HG03432 (cell line): ENCODE results near the gene HMGN4.
"Not testable (repeated sequence)": the region's sequence is repeated elsewhere in the genome, so short reads cannot be mapped to it uniquely, and the experiment has no call there.

Experiments
- ATAC-seq: cut with Tn5 transposase; IDR thresholded peaks from one replicate; pipeline ENCODE4 v1.9.1; 2021; ENCODE audit warnings: mild to moderate bottlenecking, moderate library complexity; ENCODE audit not compliant: unreplicated experiment

The HMGN4 gene

GRCh38 chr6:26537846-26538571, at the start of gene HMGN4:
Gene HMGN4, plus strand, starts transcription at chr6:26538366. Its CDS starts 6,841 bp downstream, at chr6:26545207.
- ATAC-seq: peak; percentile 58

- ATAC-seq: no peak
These were observed 47.9 kb upstream of the HMGN4 start for GRCh38 chr6:26489996-26490964.

GRCh38 chr6:26491604-26492003, 46.6 kb upstream of the HMGN4 start:
- ATAC-seq: no peak

- no peak for ATAC-seq
These were observed 44.9 kb upstream of the HMGN4 start for GRCh38 chr6:26493258-26493657.

GRCh38 chr6:26494117-26494516, 44.0 kb upstream of the HMGN4 start:
- no peak for ATAC-seq

- no peak for ATAC-seq
These were observed 42.9 kb upstream of the HMGN4 start for GRCh38 chr6:26495281-26495680.

GRCh38 chr6:26497610-26498009, 40.6 kb upstream of the HMGN4 start:
- ATAC-seq: no peak

- no peak for ATAC-seq
These were observed 38.1 kb upstream of the HMGN4 start, which contains the start of gene BTN1A1 for GRCh38 chr6:26500102-26500501. Gene BTN1A1, plus strand, starts transcription at chr6:26500303. Its CDS starts 984 bp downstream, at chr6:26501287.

GRCh38 chr6:26501482-26501986, 36.6 kb upstream of the HMGN4 start:
- peak; percentile 50 for ATAC-seq

GRCh38 chr6:26502165-26502564, 36.0 kb upstream of the HMGN4 start:
- ATAC-seq: no peak

- ATAC-seq: no peak
These were observed 35.5 kb upstream of the HMGN4 start for GRCh38 chr6:26502626-26503025.

GRCh38 chr6:26507658-26508057, 30.5 kb upstream of the HMGN4 start:
- no peak for ATAC-seq

- ATAC-seq: not testable (repeated sequence)
These were observed 27.1 kb upstream of the HMGN4 start for GRCh38 chr6:26511033-26511432.

GRCh38 chr6:26514984-26515383, 23.2 kb upstream of the HMGN4 start:
- ATAC-seq: no peak

GRCh38 chr6:26516481-26517427, 21.4 kb upstream of the HMGN4 start:
- ATAC-seq: no peak

GRCh38 chr6:26519359-26519758, 18.8 kb upstream of the HMGN4 start:
- no peak for ATAC-seq

GRCh38 chr6:26520237-26520849, 17.8 kb upstream of the HMGN4 start:
- peak; percentile 34 for ATAC-seq

GRCh38 chr6:26520850-26521599, 17.1 kb upstream of the HMGN4 start:
- ATAC-seq: peak; percentile 58
